Kidney epithelial cell (primary cell): ENCODE results near the gene SKAP1. TPM values are rescaled to one million over a fixed set of nuclear protein-coding genes. Genes with fewer than 3 reads are reported as not detected.

Experiments used
- DNase-seq: peaks from one replicate; pipeline ENCODE4 v3.0.0-alpha.2; 2010; ENCODE audit warnings: low read depth
- H3K27me3 ChIP-seq: 2 replicates; pipeline ENCODE4 v1.6.0; 2011; ENCODE audit warnings: low read length; ENCODE audit not compliant: control insufficient read depth, insufficient read depth
- H3K36me3 ChIP-seq: 2 replicates; pipeline ENCODE4 v1.5.1; 2011; ENCODE audit warnings: low read length; ENCODE audit not compliant: control insufficient read depth, insufficient read depth
- H3K4me3 ChIP-seq: 2 replicates; pipeline ENCODE4 v1.5.1; 2011; ENCODE audit warnings: low read depth, mild to moderate bottlenecking, control low read depth, low read length
- total RNA-seq: library from RNA; depleted of rRNA; stranded (reverse); fragments of >200 nt; gene quantifications from 2 replicates; pipeline ENCODE4 v1.2.3, GENCODE V29; 2015
- TF ChIP-seq, protein P1 (sequence below): IDR thresholded peaks from 2 replicates; pipeline ENCODE4 v1.5.1; 2011; ENCODE audit warnings: mild to moderate bottlenecking, moderate library complexity, low read length, control low read depth, inconsistent platforms; ENCODE audit not compliant: insufficient read depth, poor library complexity, severe bottlenecking

SKAP1 gene
- total RNA-seq, 1 donor from 2014 or later, result 5.6 TPM

DNA sequence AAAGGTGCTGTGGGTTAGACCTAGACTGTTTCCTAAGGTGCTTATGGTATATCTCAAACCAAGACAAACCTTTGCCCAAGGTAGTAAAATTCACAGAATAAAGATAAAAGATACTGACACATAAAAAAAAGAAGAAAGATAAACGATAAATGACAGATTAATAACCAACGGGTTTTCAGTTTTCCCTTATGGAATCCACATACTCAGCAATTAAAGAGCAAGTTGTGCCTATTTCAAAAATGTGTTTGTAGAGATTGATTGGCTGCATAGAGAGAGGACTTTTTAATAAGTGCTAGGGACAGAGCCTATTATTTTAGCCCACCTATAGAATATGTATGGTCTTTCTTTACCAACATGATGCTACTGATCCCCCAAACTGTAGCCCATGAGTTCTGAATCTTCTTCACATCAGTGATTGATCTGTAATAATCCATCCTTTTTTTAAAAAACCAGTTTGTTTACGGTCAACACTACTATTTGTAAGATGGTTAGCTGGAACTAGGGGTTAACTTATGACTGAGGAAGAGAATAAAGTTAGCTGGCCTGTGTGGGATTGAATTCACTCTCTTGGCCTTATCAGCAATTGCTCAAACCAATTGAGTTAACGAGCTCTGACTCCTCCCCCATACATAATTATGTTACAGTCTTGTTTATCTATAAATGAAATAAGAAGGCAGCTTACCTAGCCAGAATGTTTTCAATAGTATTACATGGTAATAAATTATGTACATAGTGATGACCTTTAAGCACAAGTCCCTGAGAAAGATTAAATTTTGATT lies 268.7 kb downstream of the SKAP1 start:
- Histone ChIP-seq H3K27me3 (no peaks in the 10 kb centered on the region), H3K4me3 (no peak overlapping the region), H3K36me3 (no peaks in the 10 kb centered on the region)
- TF ChIP-seq, protein P1, sequence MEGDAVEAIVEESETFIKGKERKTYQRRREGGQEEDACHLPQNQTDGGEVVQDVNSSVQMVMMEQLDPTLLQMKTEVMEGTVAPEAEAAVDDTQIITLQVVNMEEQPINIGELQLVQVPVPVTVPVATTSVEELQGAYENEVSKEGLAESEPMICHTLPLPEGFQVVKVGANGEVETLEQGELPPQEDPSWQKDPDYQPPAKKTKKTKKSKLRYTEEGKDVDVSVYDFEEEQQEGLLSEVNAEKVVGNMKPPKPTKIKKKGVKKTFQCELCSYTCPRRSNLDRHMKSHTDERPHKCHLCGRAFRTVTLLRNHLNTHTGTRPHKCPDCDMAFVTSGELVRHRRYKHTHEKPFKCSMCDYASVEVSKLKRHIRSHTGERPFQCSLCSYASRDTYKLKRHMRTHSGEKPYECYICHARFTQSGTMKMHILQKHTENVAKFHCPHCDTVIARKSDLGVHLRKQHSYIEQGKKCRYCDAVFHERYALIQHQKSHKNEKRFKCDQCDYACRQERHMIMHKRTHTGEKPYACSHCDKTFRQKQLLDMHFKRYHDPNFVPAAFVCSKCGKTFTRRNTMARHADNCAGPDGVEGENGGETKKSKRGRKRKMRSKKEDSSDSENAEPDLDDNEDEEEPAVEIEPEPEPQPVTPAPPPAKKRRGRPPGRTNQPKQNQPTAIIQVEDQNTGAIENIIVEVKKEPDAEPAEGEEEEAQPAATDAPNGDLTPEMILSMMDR, result no peak
- DNase-seq, result no peak

DNA sequence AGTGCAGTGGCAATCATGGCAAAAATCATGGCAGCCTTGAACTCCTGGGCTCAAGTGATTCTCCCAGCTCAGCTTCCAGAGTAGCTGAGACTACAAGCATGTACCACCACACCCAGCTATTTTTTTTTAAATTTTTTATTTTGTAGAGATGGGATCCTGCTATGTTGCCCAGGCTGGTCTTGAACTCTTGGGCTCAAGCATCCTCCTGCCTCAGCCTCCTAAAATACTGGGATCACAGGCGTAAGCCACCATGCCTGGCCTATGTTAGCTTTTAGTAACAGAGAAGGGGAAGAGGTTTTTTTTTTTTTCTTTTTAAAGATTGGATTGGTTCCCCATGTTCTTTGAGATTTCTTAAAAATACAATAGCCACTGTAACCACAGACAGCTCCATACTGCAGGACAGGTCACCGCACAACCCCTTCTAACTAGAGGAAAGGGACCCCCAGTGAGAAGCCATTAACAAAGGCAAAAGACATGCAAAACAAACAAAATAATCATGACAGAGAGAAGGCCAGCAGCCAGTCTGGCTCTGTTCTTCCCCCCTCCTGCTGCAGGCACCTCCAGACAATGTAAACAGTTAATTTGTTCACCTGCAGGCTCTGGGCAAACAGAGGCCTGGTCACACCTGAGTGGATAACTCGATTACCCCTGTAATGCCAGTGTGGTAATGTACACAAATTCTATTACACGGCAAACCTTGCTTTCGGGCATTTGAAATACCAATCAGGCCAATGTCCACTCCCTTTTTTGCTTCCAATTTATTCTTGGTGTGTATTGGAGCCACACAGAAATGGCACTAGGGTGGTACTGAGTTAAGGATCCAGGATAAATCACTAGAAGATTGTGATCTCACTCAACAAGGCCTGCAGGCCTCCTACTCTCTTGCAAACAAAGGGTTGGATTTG lies 269.6 kb downstream of the SKAP1 start:
- Histone ChIP-seq H3K36me3 (no peaks in the 10 kb centered on the region), H3K4me3 (no peak overlapping the region), H3K27me3 (no peaks in the 10 kb centered on the region)
- TF ChIP-seq, protein P1, result no peak
- DNase-seq, result no peak

DNA sequence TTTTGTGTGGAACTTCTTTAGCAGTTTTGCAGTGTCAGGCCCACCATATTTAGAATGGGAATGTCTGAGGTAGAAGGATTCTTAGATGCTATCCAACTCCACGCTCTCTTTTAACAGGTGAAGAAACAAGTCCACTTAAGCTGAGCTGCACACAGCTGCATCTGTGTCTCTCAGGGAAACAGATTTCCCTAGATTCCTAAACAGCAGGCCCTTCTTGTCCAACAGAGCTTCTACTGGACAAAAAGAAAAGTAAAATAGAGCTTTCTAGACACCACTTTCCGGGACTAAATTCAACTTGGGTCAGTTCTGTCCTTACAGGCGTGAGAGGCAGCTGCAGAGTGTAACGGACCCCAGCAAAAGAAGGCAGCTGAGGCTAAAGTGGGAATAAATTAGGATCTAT lies 270.8 kb downstream of the SKAP1 start:
- no peaks in the 10 kb centered on the region for H3K36me3 ChIP-seq
- no peak overlapping the region for H3K4me3 ChIP-seq
- H3K27me3 ChIP-seq, result no peaks in the 10 kb centered on the region
- no peak for DNase-seq
- TF ChIP-seq, protein P1, result no peak

DNA sequence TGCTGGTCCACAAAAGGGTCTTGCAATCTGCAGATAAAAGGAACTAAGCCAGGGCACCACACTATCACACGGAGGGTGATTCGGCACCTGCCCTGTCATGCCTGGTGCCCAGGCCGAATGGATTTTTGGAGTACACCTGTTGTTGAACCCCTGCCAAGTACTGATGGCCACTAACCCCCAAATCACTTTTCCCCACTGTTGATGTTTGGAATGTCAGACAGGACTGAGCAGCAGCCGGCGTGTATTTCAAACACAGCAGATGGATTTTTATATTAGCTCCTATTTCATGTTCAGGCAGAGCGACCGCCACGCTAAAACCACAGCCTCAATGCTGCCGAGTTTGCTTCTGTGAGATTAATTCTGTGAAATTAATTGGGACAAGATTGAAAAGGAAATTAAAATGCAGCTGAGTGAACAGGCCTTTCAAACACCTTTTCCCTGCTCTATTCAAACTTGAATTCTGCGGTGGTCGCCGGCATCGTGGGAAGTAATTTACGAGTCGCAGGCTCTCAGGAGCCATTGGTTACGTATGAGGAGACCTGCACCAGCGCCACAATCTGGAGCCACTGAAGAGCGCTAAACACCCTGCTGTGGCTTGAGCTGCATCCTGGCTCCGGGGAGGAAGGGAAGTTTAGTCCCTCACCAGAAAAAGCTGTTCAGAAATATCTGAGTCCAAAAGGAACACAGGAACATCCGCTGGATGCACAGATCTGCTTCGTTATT lies 274.0 kb downstream of the SKAP1 start:
- TF ChIP-seq, protein P1, result no peak
- H3K36me3 ChIP-seq, result no peaks in the 10 kb centered on the region
- no peak overlapping the region for H3K4me3 ChIP-seq
- no peak for DNase-seq
- no peaks in the 10 kb centered on the region for H3K27me3 ChIP-seq

DNA sequence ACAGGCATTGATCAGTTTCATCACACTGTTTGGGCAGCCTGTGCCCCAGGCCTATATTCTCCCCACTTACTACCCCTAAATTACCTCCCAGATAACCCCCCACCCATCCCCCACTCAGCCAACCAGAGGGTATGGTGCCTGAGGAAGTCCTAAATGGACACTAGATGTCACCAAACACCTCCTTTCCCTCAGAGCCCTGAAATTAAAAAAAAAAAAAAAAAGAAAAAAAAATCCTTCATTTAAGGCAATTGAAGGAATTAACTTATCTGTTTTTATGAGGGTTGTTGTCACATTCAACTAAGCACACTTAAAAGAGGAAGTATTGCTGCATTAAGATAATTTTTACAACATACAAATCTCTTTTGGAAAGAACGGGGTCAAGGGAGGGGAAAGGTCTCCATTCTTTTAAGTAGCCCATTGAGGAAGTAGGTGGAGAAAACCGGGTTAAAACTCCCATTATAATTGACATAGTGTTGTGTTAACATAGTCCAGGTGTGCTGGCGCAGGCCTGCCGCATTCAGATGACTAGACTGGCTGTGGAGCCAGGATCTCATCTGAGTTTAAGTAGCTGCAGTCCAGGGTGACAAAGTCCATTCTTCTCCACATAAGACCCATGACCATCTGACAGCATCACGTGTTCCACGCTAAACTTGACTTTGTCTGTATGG lies 276.2 kb downstream of the SKAP1 start:
- peaks cover 7% of the 10 kb centered on the region for H3K27me3 ChIP-seq
- H3K36me3 ChIP-seq, result no peaks in the 10 kb centered on the region
- TF ChIP-seq, protein P1, result peak; percentile 68
- DNase-seq, result no peak
- no peak overlapping the region for H3K4me3 ChIP-seq
